ENCODE results near the gene CDPF1.

CDPF1 gene

DNA sequence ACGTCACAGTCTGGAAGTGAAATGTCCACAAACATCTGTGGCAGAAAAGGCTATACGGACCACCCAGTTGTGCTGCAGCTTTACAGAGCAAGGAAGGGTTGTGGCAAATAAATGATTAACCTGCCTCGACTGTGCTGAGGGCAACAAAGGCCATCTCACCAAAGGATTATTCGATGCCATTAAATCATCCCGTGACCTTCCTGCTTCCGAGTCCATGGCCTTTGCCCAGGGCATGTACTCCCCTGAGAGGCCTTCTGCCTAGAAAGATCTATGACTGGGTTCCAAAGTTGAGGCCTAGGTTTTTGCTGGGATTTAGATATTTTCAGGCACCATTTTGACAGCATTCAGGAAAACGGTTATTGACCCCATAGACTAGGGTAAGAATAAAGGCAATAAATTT is 9.2 kb downstream of the CDPF1 start:
- DNase-seq (ENCODE audit: low read depth): no peak
- H3K4me3 ChIP-seq (ENCODE audit: low read depth, low read length): no peak overlapping the region
- TF ChIP-seq, protein P1, sequence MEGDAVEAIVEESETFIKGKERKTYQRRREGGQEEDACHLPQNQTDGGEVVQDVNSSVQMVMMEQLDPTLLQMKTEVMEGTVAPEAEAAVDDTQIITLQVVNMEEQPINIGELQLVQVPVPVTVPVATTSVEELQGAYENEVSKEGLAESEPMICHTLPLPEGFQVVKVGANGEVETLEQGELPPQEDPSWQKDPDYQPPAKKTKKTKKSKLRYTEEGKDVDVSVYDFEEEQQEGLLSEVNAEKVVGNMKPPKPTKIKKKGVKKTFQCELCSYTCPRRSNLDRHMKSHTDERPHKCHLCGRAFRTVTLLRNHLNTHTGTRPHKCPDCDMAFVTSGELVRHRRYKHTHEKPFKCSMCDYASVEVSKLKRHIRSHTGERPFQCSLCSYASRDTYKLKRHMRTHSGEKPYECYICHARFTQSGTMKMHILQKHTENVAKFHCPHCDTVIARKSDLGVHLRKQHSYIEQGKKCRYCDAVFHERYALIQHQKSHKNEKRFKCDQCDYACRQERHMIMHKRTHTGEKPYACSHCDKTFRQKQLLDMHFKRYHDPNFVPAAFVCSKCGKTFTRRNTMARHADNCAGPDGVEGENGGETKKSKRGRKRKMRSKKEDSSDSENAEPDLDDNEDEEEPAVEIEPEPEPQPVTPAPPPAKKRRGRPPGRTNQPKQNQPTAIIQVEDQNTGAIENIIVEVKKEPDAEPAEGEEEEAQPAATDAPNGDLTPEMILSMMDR (IDR thresholded peaks at IDR 0.05; ENCODE audit: low read depth, low read length, missing control alignments): no peak

DNA sequence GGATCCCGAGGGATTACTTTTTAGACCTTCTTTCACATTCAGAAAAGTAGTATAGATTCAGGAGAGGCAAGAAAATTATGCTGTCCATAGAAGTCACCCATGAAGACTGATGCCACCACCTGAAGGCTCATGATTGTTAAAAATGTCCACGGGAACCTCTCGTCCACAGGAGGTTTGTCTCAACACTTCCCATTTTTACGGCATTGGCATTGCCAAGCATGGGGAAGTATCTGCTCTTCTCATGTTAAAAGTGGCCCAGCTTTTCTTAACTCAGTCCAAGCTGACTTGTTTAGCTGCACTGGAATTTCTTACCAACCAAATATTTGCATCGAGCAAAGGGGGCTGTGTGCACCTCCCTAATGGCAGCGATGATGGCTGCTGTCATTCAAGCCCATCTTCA is 9.6 kb downstream of the CDPF1 start:
- no peak overlapping the region for H3K4me3 ChIP-seq (ENCODE audit: low read depth, low read length)
- no peak for DNase-seq (ENCODE audit: low read depth)
- TF ChIP-seq, protein P1 (IDR thresholded peaks at IDR 0.05; ENCODE audit: low read depth, low read length, missing control alignments): no peak

DNA sequence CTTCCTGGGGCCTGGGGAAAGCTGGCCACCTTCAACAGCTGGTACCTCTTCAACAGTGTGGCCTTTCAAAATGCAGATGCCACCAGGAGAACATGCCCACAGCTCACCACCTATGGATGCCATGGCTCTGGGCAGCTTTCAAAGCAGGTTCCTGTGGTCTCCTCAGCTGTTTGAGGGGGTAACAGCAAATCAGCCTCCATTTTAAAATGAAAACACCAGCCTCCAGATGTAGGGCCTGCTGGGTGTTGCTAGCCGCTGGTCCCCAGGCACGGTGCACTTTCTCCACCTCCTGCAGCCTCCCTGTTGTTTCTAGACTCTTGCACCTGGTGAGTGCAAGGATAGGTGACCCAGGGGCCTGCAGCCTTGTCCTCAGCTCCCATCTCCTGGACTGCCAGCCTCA is 10.0 kb downstream of the CDPF1 start:
- DNase-seq (ENCODE audit: low read depth): no peak
- TF ChIP-seq, protein P1 (IDR thresholded peaks at IDR 0.05; ENCODE audit: low read depth, low read length, missing control alignments): no peak
- H3K4me3 ChIP-seq (ENCODE audit: low read depth, low read length): no peak overlapping the region

DNA sequence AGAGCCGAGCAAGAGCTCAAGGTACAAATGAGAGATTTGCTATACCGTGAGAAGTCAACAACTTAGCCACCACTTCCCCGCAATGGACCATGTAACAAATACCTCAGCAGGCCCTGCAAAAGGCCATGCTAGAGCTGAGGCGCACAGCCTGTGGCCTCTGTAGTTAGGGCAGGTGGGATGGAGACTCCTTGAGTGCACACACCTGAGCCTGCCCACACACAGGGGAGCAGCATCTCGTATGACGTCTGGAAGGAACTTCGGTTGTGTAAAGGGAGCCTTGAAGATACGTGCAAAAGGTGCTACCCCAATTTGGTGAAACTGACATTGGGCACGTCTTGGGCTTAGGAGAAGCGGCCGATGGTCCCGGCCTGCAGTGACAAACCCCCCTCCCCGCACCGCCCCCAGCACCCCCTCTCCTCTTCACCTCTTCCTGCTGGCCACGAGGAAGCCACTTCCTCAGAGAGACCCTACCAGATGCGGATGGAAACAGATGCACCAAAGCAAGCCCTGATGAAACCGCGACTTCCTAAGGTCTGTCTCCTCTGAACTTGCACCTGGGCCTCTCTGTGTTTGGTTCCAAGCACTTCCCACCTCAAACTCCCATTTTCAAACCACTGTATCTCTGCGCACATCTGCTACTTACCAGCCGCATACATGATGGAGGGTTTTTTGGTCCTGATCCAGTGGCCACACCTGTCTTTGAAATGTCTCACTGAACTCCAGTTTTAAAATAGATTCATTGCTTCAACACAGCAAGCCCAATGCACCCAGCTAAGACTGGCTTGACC is 10.6 kb downstream of the CDPF1 start:
- no peak for DNase-seq (ENCODE audit: low read depth)
- no peak overlapping the region for H3K4me3 ChIP-seq (ENCODE audit: low read depth, low read length)
- TF ChIP-seq, protein P1 (IDR thresholded peaks at IDR 0.05; ENCODE audit: low read depth, low read length, missing control alignments): no peak

DNA sequence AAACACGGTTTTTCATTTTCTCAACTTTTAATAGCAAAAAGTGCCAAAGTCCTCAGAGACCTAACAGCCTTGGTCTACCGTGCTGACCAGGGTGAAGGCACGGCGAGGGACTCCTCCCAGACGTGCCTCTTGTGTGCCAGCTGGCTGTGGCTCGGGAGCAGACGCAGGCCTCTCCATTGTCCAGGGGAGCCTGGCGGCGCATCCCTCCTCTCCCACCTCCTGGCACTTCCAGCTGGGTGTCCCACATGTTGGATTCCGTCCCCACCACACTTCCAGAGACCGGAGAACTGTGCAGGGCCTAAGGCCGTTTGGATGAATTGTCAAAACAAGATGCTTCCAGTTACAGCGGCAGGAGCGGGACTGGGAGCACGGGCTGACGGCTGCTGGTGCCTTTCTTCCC is 11.6 kb downstream of the CDPF1 start:
- TF ChIP-seq, protein P1 (IDR thresholded peaks at IDR 0.05; ENCODE audit: low read depth, low read length, missing control alignments): no peak
- no peak for DNase-seq (ENCODE audit: low read depth)
- no peak overlapping the region for H3K4me3 ChIP-seq (ENCODE audit: low read depth, low read length)

DNA sequence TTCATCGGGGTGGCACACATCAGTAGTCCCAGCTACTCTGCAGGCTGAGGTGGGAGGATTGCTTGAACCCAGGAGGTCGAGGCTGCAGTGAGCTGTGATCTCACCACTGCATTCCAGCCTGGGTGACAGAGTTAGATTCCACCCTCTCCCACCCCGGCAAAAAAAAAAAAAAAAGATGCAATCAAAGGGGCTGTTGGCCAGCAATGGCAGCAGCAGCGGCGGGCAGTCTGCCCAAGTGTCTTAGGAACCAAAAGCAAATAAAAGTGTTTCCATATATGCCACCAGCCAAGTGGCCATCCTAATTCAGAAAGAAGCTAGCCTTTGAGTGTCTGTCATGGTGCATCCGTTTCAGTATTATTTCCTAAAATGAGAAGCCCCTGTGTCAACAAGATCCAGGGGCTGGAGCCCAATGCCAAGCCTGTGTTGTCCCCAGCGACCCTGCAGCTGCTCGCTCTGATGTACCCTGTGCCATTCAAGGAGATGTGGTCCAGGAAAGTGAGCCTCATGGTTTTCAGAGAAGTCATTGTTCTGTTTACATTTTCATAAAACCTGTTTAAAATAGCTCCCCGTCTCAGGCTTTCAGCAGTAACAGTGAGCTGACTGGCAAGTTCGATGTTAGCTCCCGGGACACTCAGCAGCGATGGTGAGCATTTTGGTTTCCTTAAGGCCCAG is 12.5 kb downstream of the CDPF1 start:
- DNase-seq (ENCODE audit: low read depth): no peak
- TF ChIP-seq, protein P1 (IDR thresholded peaks at IDR 0.05; ENCODE audit: low read depth, low read length, missing control alignments): no peak
- H3K4me3 ChIP-seq (ENCODE audit: low read depth, low read length): no peak overlapping the region
